Adrenal gland (tissue), 5 donors: ENCODE results near the gene TCF7L1.

Experiments
- POLR2A ChIP-seq, 2 donors: fragments of 450-650 bp; IDR thresholded peaks; one replicate each; pipeline ENCODE4 v1.6.1; 2017; ENCODE audit warnings: antibody characterized with exemption in 2 of 2, mild to moderate bottlenecking in 2 of 2, moderate library complexity in 1 of 2
- TF ChIP-seq, protein P1 (sequence below), 6 experiments: fragments of 450-650 bp in 4 of 6; fragments of 200-600 bp in 2 of 6; sonication (generic) in 1 of 6; IDR thresholded peaks; 1 replicate in 5 of 6; 2 replicates in 1 of 6; pipeline versions ENCODE4 v1.5.1 to v1.8.0; 2016 to 2021; ENCODE audit warnings: antibody characterized with exemption in 6 of 6, mild to moderate bottlenecking in 2 of 6, moderate library complexity in 1 of 6
- donor health status: DM: no; HTN: no; CAD: no.

DNA sequence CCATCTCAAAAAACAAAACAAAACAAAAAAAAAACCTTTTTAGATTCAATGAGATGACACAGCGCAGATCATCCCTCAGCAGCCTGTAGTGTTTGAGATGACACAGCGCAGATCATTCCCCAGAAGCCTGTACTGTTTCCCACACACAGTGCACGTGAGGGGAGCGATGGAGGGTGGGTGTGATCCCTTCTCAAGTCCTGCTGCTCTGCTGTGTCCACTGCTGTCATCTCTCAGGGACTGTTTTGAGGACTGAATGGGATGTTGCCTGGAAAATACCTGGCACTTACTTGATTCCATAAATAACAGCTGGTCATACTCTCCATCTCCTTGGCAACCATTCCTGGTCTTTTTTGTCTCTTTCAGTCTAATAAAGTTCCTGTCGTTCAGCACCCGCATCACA, 168.9 kb downstream of the TCF7L1 start:
- TF ChIP-seq, protein P1, sequence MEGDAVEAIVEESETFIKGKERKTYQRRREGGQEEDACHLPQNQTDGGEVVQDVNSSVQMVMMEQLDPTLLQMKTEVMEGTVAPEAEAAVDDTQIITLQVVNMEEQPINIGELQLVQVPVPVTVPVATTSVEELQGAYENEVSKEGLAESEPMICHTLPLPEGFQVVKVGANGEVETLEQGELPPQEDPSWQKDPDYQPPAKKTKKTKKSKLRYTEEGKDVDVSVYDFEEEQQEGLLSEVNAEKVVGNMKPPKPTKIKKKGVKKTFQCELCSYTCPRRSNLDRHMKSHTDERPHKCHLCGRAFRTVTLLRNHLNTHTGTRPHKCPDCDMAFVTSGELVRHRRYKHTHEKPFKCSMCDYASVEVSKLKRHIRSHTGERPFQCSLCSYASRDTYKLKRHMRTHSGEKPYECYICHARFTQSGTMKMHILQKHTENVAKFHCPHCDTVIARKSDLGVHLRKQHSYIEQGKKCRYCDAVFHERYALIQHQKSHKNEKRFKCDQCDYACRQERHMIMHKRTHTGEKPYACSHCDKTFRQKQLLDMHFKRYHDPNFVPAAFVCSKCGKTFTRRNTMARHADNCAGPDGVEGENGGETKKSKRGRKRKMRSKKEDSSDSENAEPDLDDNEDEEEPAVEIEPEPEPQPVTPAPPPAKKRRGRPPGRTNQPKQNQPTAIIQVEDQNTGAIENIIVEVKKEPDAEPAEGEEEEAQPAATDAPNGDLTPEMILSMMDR (IDR thresholded peaks at IDR 0.05) = no peak
- TF ChIP-seq POLR2A (IDR thresholded peaks at IDR 0.05) = no peak
